Suprapubic skin (tissue), 3 donors: ENCODE data around the gene HMG20B.

Experiments
- CTCF ChIP-seq, 2 donors: fragments of 200-600 bp in 1 of 2; fragments of 450-650 bp in 1 of 2; sonication (generic) in 1 of 2; IDR thresholded peaks; one replicate each; pipeline ENCODE4 v1.5.1; 2016 to 2019; ENCODE audit warnings: antibody characterized with exemption in 2 of 2, mild to moderate bottlenecking in 1 of 2, moderate library complexity in 1 of 2
- EP300 ChIP-seq: sonication (generic); formaldehyde crosslinking; IDR thresholded peaks from one replicate; pipeline ENCODE4 v1.6.1; 2017; ENCODE audit warnings: antibody characterized with exemption
- POLR2A ChIP-seq, 2 donors: fragments of 450-650 bp; IDR thresholded peaks; one replicate each; pipeline ENCODE4 v1.6.1; 2017; ENCODE audit warnings: antibody characterized with exemption in 2 of 2, mild to moderate bottlenecking in 2 of 2, moderate library complexity in 2 of 2

- TF ChIP-seq CTCF (IDR thresholded peaks at IDR 0.05): no peak
- no peak for TF ChIP-seq EP300
- no peak for TF ChIP-seq POLR2A (IDR thresholded peaks at IDR 0.05)
These were observed 16.7 kb downstream of the HMG20B start for GRCh38 chr19:3589439-3589838.
